Transverse colon (tissue), 3 donors: ENCODE results near the gene SNX33.
A peak's percentile ranks its signal among the peaks of the same experiment; 100 is the strongest.

Experiments used
- CTCF ChIP-seq, 5 experiments: fragments of 200-600 bp in 3 of 5; fragments of 450-650 bp in 2 of 5; sonication (generic) in 3 of 5; IDR thresholded peaks; 1 replicate in 2 of 5; 2 replicates in 3 of 5; pipeline ENCODE4 v1.5.1; 2016 to 2017; ENCODE audit warnings: antibody characterized with exemption in 5 of 5, inconsistent platforms in 3 of 5, mild to moderate bottlenecking in 2 of 5, moderate library complexity in 1 of 5
- EP300 ChIP-seq: sonication (generic); formaldehyde crosslinking; IDR thresholded peaks from one replicate; pipeline ENCODE4 v1.6.1; 2017; ENCODE audit warnings: antibody characterized with exemption, low read depth
- POLR2A ChIP-seq: fragments of 450-650 bp; IDR thresholded peaks from one replicate; pipeline ENCODE4 v1.6.1; 2016; ENCODE audit warnings: antibody characterized with exemption, mild to moderate bottlenecking, moderate library complexity

DNA sequence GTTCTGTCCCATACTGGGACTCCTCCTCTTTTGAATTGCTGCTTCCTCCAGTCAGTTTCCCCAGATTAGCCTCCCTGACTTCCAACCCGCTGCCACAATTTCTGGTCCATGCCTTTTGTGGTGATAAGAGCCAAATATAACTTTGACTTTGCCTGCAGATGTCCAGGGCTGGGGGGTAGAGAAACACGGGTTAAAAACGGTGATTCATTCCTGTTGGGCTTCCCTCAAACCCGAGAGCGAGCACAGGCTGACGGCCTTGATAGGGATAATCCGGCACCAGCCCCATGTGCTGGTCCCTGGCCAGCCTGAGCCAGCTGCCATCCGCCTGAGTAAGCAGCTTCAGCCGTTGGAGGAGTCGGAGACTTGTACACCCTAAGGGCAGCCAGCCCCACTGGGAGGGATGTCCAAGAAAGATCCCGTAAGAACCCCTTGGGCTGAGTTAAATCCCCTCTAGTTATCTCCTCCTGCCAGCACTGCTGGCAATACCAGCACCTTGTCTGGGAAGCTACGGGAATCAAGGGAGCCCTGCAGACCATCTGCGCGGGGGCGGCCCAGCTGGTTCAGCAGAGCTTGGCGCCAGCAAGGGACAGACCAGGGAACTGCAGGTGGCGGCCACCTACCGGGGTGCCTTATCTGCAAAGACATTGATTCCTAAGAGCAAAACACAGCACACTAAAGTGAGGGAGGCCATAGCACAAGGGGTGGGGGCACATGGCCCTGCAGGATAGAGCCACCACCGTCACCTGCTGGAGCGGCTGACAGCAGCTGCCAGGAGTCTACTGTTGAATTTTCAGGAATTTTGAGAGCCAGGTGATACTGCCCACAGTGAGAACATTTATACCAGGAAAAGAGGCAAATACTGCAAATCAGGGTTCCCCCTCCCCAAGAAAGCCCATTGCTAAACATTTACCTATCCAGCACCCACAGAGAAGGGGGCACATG, 46.8 kb downstream of the SNX33 start:
- TF ChIP-seq CTCF (IDR thresholded peaks at IDR 0.05) (peak; percentile 33 to 47 (median 45)), POLR2A (no peak), EP300 (no peak)
